ENCODE measurements around the gene APOL5. TPM values are rescaled to one million over a fixed set of nuclear protein-coding genes. Genes with fewer than 3 reads are reported as not detected.

Gene APOL5
- total and polyA plus RNA-seq, 4 experiments from 2014 or later: not detected

GRCh38 chr22:35752006-35752862 lies 34.6 kb downstream of the APOL5 start:
- H3K4me1 ChIP-seq (ENCODE audit: insufficient read depth, low read length): no peaks in the 10 kb centered on the region
- H3K27me3 Mint-ChIP-seq: peaks cover 0 to 1% of the 10 kb centered on the region in 2 donors
- H3K27ac ChIP-seq (ENCODE audit: low read depth, low read length): no peak overlapping the region
- H3K4me3 ChIP-seq (ENCODE audit: low read length in 2 of 2): no peak overlapping the region
- H3K4me1 Mint-ChIP-seq: no peaks in the 10 kb centered on the region
- H3K9me3 Mint-ChIP-seq: no peaks in the 10 kb centered on the region
- no peaks in the 10 kb centered on the region for H3K36me3 ChIP-seq (ENCODE audit: insufficient read depth, low read length)
- H3K4me3 Mint-ChIP-seq: no peak overlapping the region
- CTCF ChIA-PET (ENCODE audit: partially characterized antibody): no interaction called here
- no peak overlapping the region for H3K27ac Mint-ChIP-seq
- POLR2A ChIA-PET (ENCODE audit: partially characterized antibody): no interaction called here
- no peaks in the 10 kb centered on the region for H3K27me3 ChIP-seq (ENCODE audit: insufficient read depth, low read length)
- H3K9me3 ChIP-seq (ENCODE audit: control insufficient read depth in 1 of 2, low read length in 2 of 2): no peaks in the 10 kb centered on the region
- no peak for DNase-seq
- H3K36me3 Mint-ChIP-seq: no peaks in the 10 kb centered on the region
- intact Hi-C loops (cut with micrococcal nuclease): no loop called here

GRCh38 chr22:35752863-35753189 lies 35.2 kb downstream of the APOL5 start:
- H3K27me3 Mint-ChIP-seq: peaks cover 0 to 1% of the 10 kb centered on the region in 2 donors
- CTCF ChIA-PET (ENCODE audit: partially characterized antibody): no interaction called here
- intact Hi-C loops (cut with micrococcal nuclease): no loop called here

GRCh38 chr22:35754761-35755160 lies 37.1 kb downstream of the APOL5 start:
- H3K27me3 ChIP-seq (ENCODE audit: insufficient read depth, low read length): no peaks in the 10 kb centered on the region
- intact Hi-C loops (cut with micrococcal nuclease): no loop called here
- no peak overlapping the region for H3K4me3 ChIP-seq (ENCODE audit: low read length in 2 of 2)
- Mint-ChIP-seq H3K9me3 (no peaks in the 10 kb centered on the region), H3K36me3 (no peaks in the 10 kb centered on the region), H3K4me1 (no peaks in the 10 kb centered on the region), H3K4me3 (no peak overlapping the region), H3K27ac (peak overlapping the region in 1 of 7 donors; percentile 9), H3K27me3 (peaks cover under 1% of the 10 kb centered on the region in 2 donors)
- no peaks in the 10 kb centered on the region for H3K4me1 ChIP-seq (ENCODE audit: insufficient read depth, low read length)
- no peaks in the 10 kb centered on the region for H3K36me3 ChIP-seq (ENCODE audit: insufficient read depth, low read length)
- ChIA-PET POLR2A (ENCODE audit: partially characterized antibody) (no interaction called here), CTCF (ENCODE audit: partially characterized antibody) (no interaction called here)
- DNase-seq: no peak
- no peak overlapping the region for H3K27ac ChIP-seq (ENCODE audit: low read depth, low read length)
- no peaks in the 10 kb centered on the region for H3K9me3 ChIP-seq (ENCODE audit: control insufficient read depth in 1 of 2, low read length in 2 of 2)

More at GRCh38 chr22:35752863-35753189, 35.2 kb downstream of the APOL5 start:
- H3K4me3 ChIP-seq (ENCODE audit: low read length in 2 of 2): no peak overlapping the region
- H3K36me3 ChIP-seq (ENCODE audit: insufficient read depth, low read length): no peaks in the 10 kb centered on the region
- Mint-ChIP-seq H3K27ac (no peak overlapping the region), H3K9me3 (no peaks in the 10 kb centered on the region), H3K4me3 (no peak overlapping the region), H3K36me3 (no peaks in the 10 kb centered on the region), H3K4me1 (no peaks in the 10 kb centered on the region)
- H3K27ac ChIP-seq (ENCODE audit: low read depth, low read length): no peak overlapping the region
- H3K27me3 ChIP-seq (ENCODE audit: insufficient read depth, low read length): no peaks in the 10 kb centered on the region
- POLR2A ChIA-PET (ENCODE audit: partially characterized antibody): no interaction called here
- no peaks in the 10 kb centered on the region for H3K4me1 ChIP-seq (ENCODE audit: insufficient read depth, low read length)
- DNase-seq: no peak
- H3K9me3 ChIP-seq (ENCODE audit: control insufficient read depth in 1 of 2, low read length in 2 of 2): no peaks in the 10 kb centered on the region

GRCh38 chr22:35756722-35757121 lies 39.0 kb downstream of the APOL5 start:
- H3K9me3 ChIP-seq (ENCODE audit: control insufficient read depth in 1 of 2, low read length in 2 of 2): no peaks in the 10 kb centered on the region
- ChIA-PET CTCF (ENCODE audit: partially characterized antibody) (no interaction called here), POLR2A (ENCODE audit: partially characterized antibody) (no interaction called here)
- no peak overlapping the region for H3K27ac Mint-ChIP-seq
- H3K36me3 ChIP-seq (ENCODE audit: insufficient read depth, low read length): no peaks in the 10 kb centered on the region
- no peak for DNase-seq
- no peak overlapping the region for H3K4me3 Mint-ChIP-seq
- H3K27me3 Mint-ChIP-seq: peaks cover 2 to 3% of the 10 kb centered on the region in 2 donors
- no peaks in the 10 kb centered on the region for H3K36me3 Mint-ChIP-seq
- H3K4me1 Mint-ChIP-seq: no peaks in the 10 kb centered on the region
- no peaks in the 10 kb centered on the region for H3K9me3 Mint-ChIP-seq
- intact Hi-C loops (cut with micrococcal nuclease): no loop called here
- H3K4me1 ChIP-seq (ENCODE audit: insufficient read depth, low read length): no peaks in the 10 kb centered on the region
- H3K27ac ChIP-seq (ENCODE audit: low read depth, low read length): no peak overlapping the region
- H3K27me3 ChIP-seq (ENCODE audit: insufficient read depth, low read length): no peaks in the 10 kb centered on the region
- no peak overlapping the region for H3K4me3 ChIP-seq (ENCODE audit: low read length in 2 of 2)

- Histone ChIP-seq H3K27me3 (ENCODE audit: insufficient read depth, low read length) (no peaks in the 10 kb centered on the region), H3K36me3 (ENCODE audit: insufficient read depth, low read length) (no peaks in the 10 kb centered on the region), H3K9me3 (ENCODE audit: control insufficient read depth in 1 of 2, low read length in 2 of 2) (no peaks in the 10 kb centered on the region), H3K4me3 (ENCODE audit: low read length in 2 of 2) (no peak overlapping the region), H3K4me1 (ENCODE audit: insufficient read depth, low read length) (no peaks in the 10 kb centered on the region), H3K27ac (ENCODE audit: low read depth, low read length) (no peak overlapping the region)
- POLR2A ChIA-PET (ENCODE audit: partially characterized antibody): no interaction called here
- CTCF ChIA-PET (ENCODE audit: partially characterized antibody): no interaction called here
- DNase-seq: no peak
- no peaks in the 10 kb centered on the region for H3K4me1 Mint-ChIP-seq
- H3K27ac Mint-ChIP-seq: no peak overlapping the region
- no peaks in the 10 kb centered on the region for H3K36me3 Mint-ChIP-seq
- intact Hi-C loops (cut with micrococcal nuclease): no loop called here
- H3K4me3 Mint-ChIP-seq: no peak overlapping the region
- peaks cover 2 to 3% of the 10 kb centered on the region in 2 donors for H3K27me3 Mint-ChIP-seq
- H3K9me3 Mint-ChIP-seq: peaks cover 0 to 1% (median 0%) of the 10 kb centered on the region in 8 donors
These were observed 40.7 kb downstream of the APOL5 start for GRCh38 chr22:35758394-35758793.

GRCh38 chr22:35761037-35761436 lies 43.4 kb downstream of the APOL5 start:
- peaks cover 2 to 16% of the 10 kb centered on the region in 2 donors for H3K27me3 Mint-ChIP-seq
- H3K4me1 Mint-ChIP-seq: no peaks in the 10 kb centered on the region
- Histone ChIP-seq H3K4me1 (ENCODE audit: insufficient read depth, low read length) (no peaks in the 10 kb centered on the region), H3K27ac (ENCODE audit: low read depth, low read length) (no peak overlapping the region), H3K4me3 (ENCODE audit: low read length in 2 of 2) (no peak overlapping the region), H3K9me3 (ENCODE audit: control insufficient read depth in 1 of 2, low read length in 2 of 2) (no peaks in the 10 kb centered on the region), H3K27me3 (ENCODE audit: insufficient read depth, low read length) (no peaks in the 10 kb centered on the region), H3K36me3 (ENCODE audit: insufficient read depth, low read length) (no peaks in the 10 kb centered on the region)
- CTCF ChIA-PET (ENCODE audit: partially characterized antibody): no interaction called here
- intact Hi-C loops (cut with micrococcal nuclease): no loop called here
- H3K9me3 Mint-ChIP-seq: peaks cover 0 to 1% (median 0%) of the 10 kb centered on the region in 8 donors
- no peaks in the 10 kb centered on the region for H3K36me3 Mint-ChIP-seq
- no peak overlapping the region for H3K27ac Mint-ChIP-seq
- POLR2A ChIA-PET (ENCODE audit: partially characterized antibody): no interaction called here
- H3K4me3 Mint-ChIP-seq: no peak overlapping the region
- DNase-seq: no peak

GRCh38 chr22:35766654-35767580 lies 49.2 kb downstream of the APOL5 start:
- no peak overlapping the region for H3K4me3 Mint-ChIP-seq
- Histone ChIP-seq H3K4me3 (ENCODE audit: low read length in 2 of 2) (no peak overlapping the region), H3K27me3 (ENCODE audit: insufficient read depth, low read length) (no peaks in the 10 kb centered on the region), H3K27ac (ENCODE audit: low read depth, low read length) (no peak overlapping the region), H3K36me3 (ENCODE audit: insufficient read depth, low read length) (no peaks in the 10 kb centered on the region), H3K9me3 (ENCODE audit: control insufficient read depth in 1 of 2, low read length in 2 of 2) (no peaks in the 10 kb centered on the region), H3K4me1 (ENCODE audit: insufficient read depth, low read length) (no peaks in the 10 kb centered on the region)
- DNase-seq: peak in 1 of 5 donors; percentile 19
- ChIA-PET POLR2A (ENCODE audit: partially characterized antibody) (no interaction called here), CTCF (ENCODE audit: partially characterized antibody) (no interaction called here)
- peaks cover 0 to 3% (median 0%) of the 10 kb centered on the region in 8 donors for H3K9me3 Mint-ChIP-seq
- H3K36me3 Mint-ChIP-seq: no peaks in the 10 kb centered on the region
- H3K27me3 Mint-ChIP-seq: peaks cover 5 to 13% of the 10 kb centered on the region in 2 donors
- H3K4me1 Mint-ChIP-seq: peaks cover 0 to 1% (median 0%) of the 10 kb centered on the region in 4 donors
- intact Hi-C loops (cut with micrococcal nuclease): no loop called here
- H3K27ac Mint-ChIP-seq: no peak overlapping the region

All from CD4-positive, alpha-beta memory T cell (primary cell).